Measurements from ENCODE around the gene DRD4.
"Not testable (repeated sequence)": the region's sequence is repeated elsewhere in the genome, so short reads cannot be mapped to it uniquely, and the experiment has no call there.

Gene DRD4

GRCh38 chr11:647672-648158 is 10.6 kb downstream of the DRD4 start:
- not testable (repeated sequence) for DNase-seq

GRCh38 chr11:650482-650881 is 13.4 kb downstream of the DRD4 start:
- no peak for DNase-seq

- not testable (repeated sequence) for DNase-seq
Observed at GRCh38 chr11:653136-653535, 16.1 kb downstream of the DRD4 start.

GRCh38 chr11:653837-654236 is 16.8 kb downstream of the DRD4 start:
- DNase-seq: no peak

GRCh38 chr11:654444-654843 is 17.4 kb downstream of the DRD4 start:
- DNase-seq: not testable (repeated sequence)

GRCh38 chr11:655036-655726 is 18.1 kb downstream of the DRD4 start:
- no peak for DNase-seq

- no peak for DNase-seq
Observed at GRCh38 chr11:656426-656825, 19.4 kb downstream of the DRD4 start.

- no peak for DNase-seq
Observed at GRCh38 chr11:656866-657265, 19.8 kb downstream of the DRD4 start.

- no peak for DNase-seq
Observed at GRCh38 chr11:657691-658126, 20.6 kb downstream of the DRD4 start.

- no peak for DNase-seq
Observed at GRCh38 chr11:659532-660085, 22.5 kb downstream of the DRD4 start.

- DNase-seq: no peak
Observed at GRCh38 chr11:660281-660680, 23.2 kb downstream of the DRD4 start.

GRCh38 chr11:660681-661444 is 23.8 kb downstream of the DRD4 start:
- no peak for DNase-seq

GRCh38 chr11:662689-663274 is 25.7 kb downstream of the DRD4 start:
- DNase-seq: peak; percentile 35

- DNase-seq: no peak
Observed at GRCh38 chr11:665062-665703, 28.1 kb downstream of the DRD4 start.

- DNase-seq: no peak
Observed at GRCh38 chr11:665704-666281, 28.7 kb downstream of the DRD4 start.

GRCh38 chr11:673866-674265 is 36.8 kb downstream of the DRD4 start:
- DNase-seq: no peak

- no peak for DNase-seq
Observed at GRCh38 chr11:674406-674805, 37.3 kb downstream of the DRD4 start.

- DNase-seq: no peak
Observed at GRCh38 chr11:678297-678696, 41.2 kb downstream of the DRD4 start.

- no peak for DNase-seq
Observed at GRCh38 chr11:679271-680207, 42.5 kb downstream of the DRD4 start.

GRCh38 chr11:680476-680875 is 43.4 kb downstream of the DRD4 start:
- no peak for DNase-seq

- no peak for DNase-seq
Observed at GRCh38 chr11:680970-681369, 43.9 kb downstream of the DRD4 start.
